CD4-positive, alpha-beta T cell treated with Interleukin-6 at 100 ng/mL for 8 hours (primary cell): ENCODE measurements around the gene RABGGTB.
"Not testable (repeated sequence)": the region's sequence is repeated elsewhere in the genome, so short reads cannot be mapped to it uniquely, and the experiment has no call there.

Experiments used
- DNase-seq: peaks from one replicate; pipeline ENCODE4 v3.0.0-alpha.2; 2020; ENCODE audit warnings: mixed read lengths, low spot score

The RABGGTB gene

GRCh38 chr1:75785983-75786853 lies at the start of gene RABGGTB:
TSS of gene RABGGTB (plus strand) at chr1:75786256. CDS start at chr1:75786272, 16 bp downstream.
- DNase-seq, result peak; percentile 93

GRCh38 chr1:75742047-75742625 lies 43.9 kb upstream of the RABGGTB start:
- no peak for DNase-seq

GRCh38 chr1:75745276-75745675 lies 40.8 kb upstream of the RABGGTB start:
- DNase-seq, result no peak

- not testable (repeated sequence) for DNase-seq
These were observed 28.8 kb upstream of the RABGGTB start for GRCh38 chr1:75757210-75757609.

GRCh38 chr1:75758543-75758942 lies 27.5 kb upstream of the RABGGTB start:
- not testable (repeated sequence) for DNase-seq

- DNase-seq, result no peak
These were observed 21.9 kb upstream of the RABGGTB start for GRCh38 chr1:75764057-75764655.

- no peak for DNase-seq
These were observed 20.2 kb upstream of the RABGGTB start for GRCh38 chr1:75765697-75766355.

GRCh38 chr1:75768016-75768415 lies 18.0 kb upstream of the RABGGTB start:
- DNase-seq, result no peak

GRCh38 chr1:75770761-75771160 lies 15.3 kb upstream of the RABGGTB start:
- DNase-seq, result no peak

GRCh38 chr1:75771978-75772377 lies 14.1 kb upstream of the RABGGTB start:
- DNase-seq, result no peak

GRCh38 chr1:75777812-75778211 lies 8.2 kb upstream of the RABGGTB start:
- DNase-seq, result not testable (repeated sequence)

GRCh38 chr1:75778694-75779093 lies 7.4 kb upstream of the RABGGTB start:
- not testable (repeated sequence) for DNase-seq

- DNase-seq, result not testable (repeated sequence)
These were observed 5.9 kb upstream of the RABGGTB start for GRCh38 chr1:75780183-75780582.

GRCh38 chr1:75783920-75784319 lies 2.1 kb upstream of the RABGGTB start:
- DNase-seq, result not testable (repeated sequence)

GRCh38 chr1:75785320-75785982 lies 605 bp upstream of the RABGGTB start:
- no peak for DNase-seq

GRCh38 chr1:75786901-75787493 lies 941 bp downstream of the RABGGTB start:
- no peak for DNase-seq

GRCh38 chr1:75787524-75787923 lies 1.5 kb downstream of the RABGGTB start:
- no peak for DNase-seq

- DNase-seq, result no peak
These were observed 3.9 kb downstream of the RABGGTB start for GRCh38 chr1:75789988-75790387.

GRCh38 chr1:75791022-75791421 lies 5.0 kb downstream of the RABGGTB start:
- no peak for DNase-seq

GRCh38 chr1:75792091-75792490 lies 6.0 kb downstream of the RABGGTB start:
- no peak for DNase-seq

- no peak for DNase-seq
These were observed 8.3 kb downstream of the RABGGTB start for GRCh38 chr1:75794382-75794781.
